ENCODE measurements around the gene LSAMP. TPM values are rescaled to one million over a fixed set of nuclear protein-coding genes. Genes with fewer than 3 reads are reported as not detected.

LSAMP gene
- total RNA-seq, 4 donors from 2014 or later = 0.30 to 5.5 (median 1.4) TPM

DNA sequence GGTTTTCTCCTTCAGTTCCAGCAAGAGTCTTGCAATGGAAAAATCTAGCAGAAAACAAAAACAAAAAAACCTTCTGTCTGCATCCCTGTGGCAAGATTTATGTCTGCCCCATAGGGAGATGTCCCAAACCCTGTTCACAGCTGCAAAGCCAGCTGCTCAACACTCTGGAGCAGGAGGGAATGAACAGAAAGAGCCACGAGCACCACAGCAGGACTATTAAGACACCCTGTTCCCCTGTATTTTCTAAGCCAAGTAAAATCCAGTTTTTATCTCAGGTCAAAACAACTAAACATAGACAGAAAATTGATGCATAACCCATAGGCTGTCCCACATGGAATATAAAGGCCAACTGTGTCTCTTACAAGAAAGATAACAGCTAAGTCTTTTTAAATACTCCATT lies 357.9 kb downstream of the LSAMP start:
- H3K9me3 ChIP-seq = no peaks in the 10 kb centered on the region
- no peaks in the 10 kb centered on the region for H3K27me3 ChIP-seq
- WGBS, 2 donors = 43 to 67% methylated on average over 1 of the region's 1 CpG
- TF ChIP-seq POLR2A (IDR thresholded peaks at IDR 0.05) = no peak
- TF ChIP-seq, protein P1, sequence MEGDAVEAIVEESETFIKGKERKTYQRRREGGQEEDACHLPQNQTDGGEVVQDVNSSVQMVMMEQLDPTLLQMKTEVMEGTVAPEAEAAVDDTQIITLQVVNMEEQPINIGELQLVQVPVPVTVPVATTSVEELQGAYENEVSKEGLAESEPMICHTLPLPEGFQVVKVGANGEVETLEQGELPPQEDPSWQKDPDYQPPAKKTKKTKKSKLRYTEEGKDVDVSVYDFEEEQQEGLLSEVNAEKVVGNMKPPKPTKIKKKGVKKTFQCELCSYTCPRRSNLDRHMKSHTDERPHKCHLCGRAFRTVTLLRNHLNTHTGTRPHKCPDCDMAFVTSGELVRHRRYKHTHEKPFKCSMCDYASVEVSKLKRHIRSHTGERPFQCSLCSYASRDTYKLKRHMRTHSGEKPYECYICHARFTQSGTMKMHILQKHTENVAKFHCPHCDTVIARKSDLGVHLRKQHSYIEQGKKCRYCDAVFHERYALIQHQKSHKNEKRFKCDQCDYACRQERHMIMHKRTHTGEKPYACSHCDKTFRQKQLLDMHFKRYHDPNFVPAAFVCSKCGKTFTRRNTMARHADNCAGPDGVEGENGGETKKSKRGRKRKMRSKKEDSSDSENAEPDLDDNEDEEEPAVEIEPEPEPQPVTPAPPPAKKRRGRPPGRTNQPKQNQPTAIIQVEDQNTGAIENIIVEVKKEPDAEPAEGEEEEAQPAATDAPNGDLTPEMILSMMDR (IDR thresholded peaks at IDR 0.05) = no peak
- no peaks in the 10 kb centered on the region for H3K4me1 ChIP-seq
- no peak overlapping the region for H3K27ac ChIP-seq
- no peaks in the 10 kb centered on the region for H3K36me3 ChIP-seq
- intact Hi-C loops (cut with DNase I) = no loop called here
- H3K4me3 ChIP-seq = no peak overlapping the region
- DNase-seq = no peak

DNA sequence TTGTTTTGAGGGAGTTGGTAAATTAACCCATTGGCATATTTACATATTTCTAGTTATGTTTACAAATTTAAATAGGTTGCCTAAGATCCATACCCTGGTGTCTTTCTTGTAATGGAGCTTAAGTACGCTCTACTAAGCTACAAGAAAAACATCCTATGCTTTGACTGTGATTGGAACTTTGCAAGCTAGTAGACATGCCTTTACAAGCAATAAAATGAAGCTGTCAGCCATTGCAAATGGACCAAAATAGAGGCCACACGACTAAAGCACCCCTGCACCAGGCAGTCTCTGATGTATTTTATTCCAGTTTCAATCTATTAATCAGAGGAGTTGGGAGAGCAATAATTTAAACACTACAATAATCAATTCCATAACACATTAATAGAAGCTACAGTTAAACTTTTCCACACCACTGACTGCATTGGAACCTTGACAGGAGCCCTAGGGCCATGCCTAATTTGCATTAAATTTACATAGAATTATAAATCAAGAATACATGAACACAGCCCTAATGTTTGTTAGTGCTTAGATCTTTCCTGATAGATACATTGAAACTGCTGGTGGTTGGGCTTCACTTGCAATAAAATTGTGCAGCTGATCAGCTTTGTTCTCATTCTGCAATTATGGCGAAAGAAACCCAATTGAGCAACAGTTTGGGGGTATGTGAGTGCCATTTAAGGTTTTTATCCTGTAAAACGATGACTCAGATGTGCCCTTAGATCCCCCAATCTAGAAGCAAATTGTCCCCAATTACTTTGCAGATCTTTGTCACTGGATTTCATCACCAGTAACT lies 360.1 kb downstream of the LSAMP start:
- intact Hi-C loops (cut with DNase I) = no loop called here
- Histone ChIP-seq H3K9me3 (no peaks in the 10 kb centered on the region), H3K4me3 (no peak overlapping the region), H3K4me1 (no peaks in the 10 kb centered on the region), H3K36me3 (no peaks in the 10 kb centered on the region), H3K27me3 (no peaks in the 10 kb centered on the region), H3K27ac (no peak overlapping the region)
- TF ChIP-seq POLR2A (IDR thresholded peaks at IDR 0.05) = no peak
- TF ChIP-seq, protein P1 (IDR thresholded peaks at IDR 0.05) = no peak
- DNase-seq = no peak
- WGBS, 2 donors = 56 to 59% methylated on average over 4 of the region's 4 CpGs

DNA sequence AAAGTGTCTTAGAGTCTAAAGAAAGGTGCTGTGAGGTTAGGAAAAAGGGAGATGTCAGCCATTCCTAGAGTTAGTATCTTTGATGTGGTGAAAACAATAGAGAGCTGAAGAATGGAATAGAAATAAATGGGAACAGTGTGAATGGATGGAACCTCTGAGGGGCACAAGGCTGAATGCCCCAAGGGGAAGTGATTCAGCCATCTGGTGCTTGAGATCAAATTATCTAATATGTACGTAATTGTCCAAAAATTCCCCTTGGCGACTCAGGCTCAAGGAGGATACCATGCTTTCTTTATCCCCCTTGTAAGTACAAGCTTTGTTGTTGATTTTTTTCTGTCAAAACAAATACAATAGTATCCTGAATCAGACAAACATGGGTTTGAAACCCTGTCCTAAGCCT lies 361.6 kb downstream of the LSAMP start:
- TF ChIP-seq, protein P1 (IDR thresholded peaks at IDR 0.05) = no peak
- TF ChIP-seq POLR2A (IDR thresholded peaks at IDR 0.05) = no peak
- Histone ChIP-seq H3K36me3 (no peaks in the 10 kb centered on the region), H3K27ac (no peak overlapping the region), H3K4me3 (no peak overlapping the region), H3K27me3 (no peaks in the 10 kb centered on the region), H3K4me1 (no peaks in the 10 kb centered on the region), H3K9me3 (no peaks in the 10 kb centered on the region)
- intact Hi-C loops (cut with DNase I) = no loop called here
- DNase-seq = no peak
- WGBS, 2 donors = 61 to 67% methylated on average over 2 of the region's 2 CpGs

DNA sequence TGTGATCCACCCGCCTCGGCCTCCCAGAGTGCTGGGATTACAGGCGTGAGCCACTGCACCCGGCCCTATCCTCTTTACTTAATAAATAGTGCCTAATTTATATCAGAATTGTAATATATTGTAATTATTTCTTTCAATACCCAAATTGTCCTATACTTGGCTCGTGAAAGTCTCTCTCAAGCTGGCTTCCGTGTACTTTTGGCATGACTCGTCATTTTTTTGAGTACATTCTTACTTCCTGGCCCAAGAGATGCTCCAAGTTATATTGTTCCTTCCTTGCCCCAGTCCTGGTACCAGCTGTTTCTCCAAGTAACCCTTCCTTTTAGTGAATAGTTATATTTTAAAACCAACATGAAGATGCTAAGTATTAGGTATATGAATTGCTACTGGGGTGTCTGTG lies 366.7 kb downstream of the LSAMP start:
- H3K36me3 ChIP-seq = no peaks in the 10 kb centered on the region
- 88 to 92% methylated on average over 7 of the region's 7 CpGs for WGBS, 2 donors
- TF ChIP-seq POLR2A (IDR thresholded peaks at IDR 0.05) = no peak
- TF ChIP-seq, protein P1 (IDR thresholded peaks at IDR 0.05) = no peak
- no peak overlapping the region for H3K27ac ChIP-seq
- H3K9me3 ChIP-seq = no peaks in the 10 kb centered on the region
- H3K4me3 ChIP-seq = no peak overlapping the region
- no peaks in the 10 kb centered on the region for H3K27me3 ChIP-seq
- DNase-seq = no peak
- H3K4me1 ChIP-seq = no peaks in the 10 kb centered on the region
- intact Hi-C loops (cut with DNase I) = no loop called here

DNA sequence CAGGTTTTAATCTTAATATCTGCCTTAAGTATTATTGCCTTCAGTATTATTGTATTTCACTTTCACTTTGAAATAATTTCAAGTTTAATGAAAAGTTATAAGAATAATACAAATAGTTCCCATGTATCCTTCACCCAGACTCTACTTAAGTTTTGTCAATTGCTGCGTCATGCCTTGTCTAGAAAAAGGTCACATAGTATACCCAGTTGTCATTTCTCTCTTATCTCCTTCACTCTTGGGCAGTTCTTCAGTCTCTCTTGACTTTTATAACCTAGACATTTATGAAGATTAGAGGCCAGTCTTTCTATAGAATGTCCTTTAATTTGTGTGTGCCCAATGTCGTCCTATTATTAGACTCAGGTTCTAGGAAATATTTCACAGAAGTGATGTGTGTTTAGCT lies 367.7 kb downstream of the LSAMP start:
- no peak for DNase-seq
- WGBS, 2 donors = 90 to 95% methylated on average over 2 of the region's 2 CpGs
- Histone ChIP-seq H3K27me3 (no peaks in the 10 kb centered on the region), H3K36me3 (no peaks in the 10 kb centered on the region), H3K9me3 (no peaks in the 10 kb centered on the region), H3K4me3 (no peak overlapping the region), H3K27ac (no peak overlapping the region), H3K4me1 (no peaks in the 10 kb centered on the region)
- TF ChIP-seq, protein P1 (IDR thresholded peaks at IDR 0.05) = no peak
- TF ChIP-seq POLR2A (IDR thresholded peaks at IDR 0.05) = no peak
- intact Hi-C loops (cut with DNase I) = no loop called here

Data from esophagus squamous epithelium (tissue), 5 donors.